Measurements from ENCODE around the gene TRERF1.

- TF ChIP-seq CTCF (IDR thresholded peaks at IDR 0.05) = no peak
- TF ChIP-seq POLR2A (IDR thresholded peaks at IDR 0.05) = no peak
These were observed 109.8 kb downstream of the TRERF1 start for GRCh38 chr6:42341771-42342553.
